HG03354 (cell line): ENCODE measurements around the gene RARS1.

Source experiments
- ATAC-seq: cut with Tn5 transposase; IDR thresholded peaks from one replicate; pipeline ENCODE4 v1.9.1; 2021; ENCODE audit warnings: mild to moderate bottlenecking; ENCODE audit not compliant: unreplicated experiment, poor library complexity, severe bottlenecking

Gene RARS1

DNA sequence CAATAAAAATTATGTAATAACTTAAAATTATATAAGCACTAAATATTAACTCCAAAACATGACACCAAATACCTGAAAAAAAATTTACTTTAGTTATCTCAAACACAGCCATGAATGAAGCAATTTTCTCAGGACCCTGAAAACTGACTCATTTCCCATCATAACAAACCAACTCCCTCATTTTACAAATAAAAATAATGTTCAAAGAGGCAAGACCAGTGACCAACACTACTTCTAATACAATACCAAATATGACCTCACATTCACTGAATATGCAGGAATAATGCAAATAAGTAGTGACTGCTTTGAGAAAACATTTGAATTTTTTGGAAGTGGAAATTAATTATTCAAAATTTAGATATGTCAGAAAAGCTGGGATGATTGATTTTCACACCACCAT is 64.4 kb downstream of the RARS1 start:
- no peak for ATAC-seq

DNA sequence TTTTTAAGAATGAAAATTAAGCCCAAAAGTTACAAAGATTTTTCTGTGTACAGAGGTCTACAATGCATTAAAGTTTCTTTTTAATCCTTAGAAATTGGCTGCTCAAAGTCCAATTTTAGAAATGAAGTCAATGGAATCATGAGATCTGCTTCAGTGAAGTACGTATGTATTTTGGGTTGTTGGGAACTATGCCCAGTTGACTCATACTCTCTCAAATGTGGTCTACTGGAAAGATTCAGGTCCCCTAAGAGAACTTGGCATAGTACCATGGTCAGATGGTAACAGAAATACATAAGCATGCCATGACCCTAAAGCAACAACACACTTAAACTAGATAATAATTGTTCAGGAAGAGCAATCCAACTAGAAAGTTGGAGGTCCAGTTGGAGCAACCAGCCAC is 65.9 kb downstream of the RARS1 start:
- ATAC-seq: no peak

DNA sequence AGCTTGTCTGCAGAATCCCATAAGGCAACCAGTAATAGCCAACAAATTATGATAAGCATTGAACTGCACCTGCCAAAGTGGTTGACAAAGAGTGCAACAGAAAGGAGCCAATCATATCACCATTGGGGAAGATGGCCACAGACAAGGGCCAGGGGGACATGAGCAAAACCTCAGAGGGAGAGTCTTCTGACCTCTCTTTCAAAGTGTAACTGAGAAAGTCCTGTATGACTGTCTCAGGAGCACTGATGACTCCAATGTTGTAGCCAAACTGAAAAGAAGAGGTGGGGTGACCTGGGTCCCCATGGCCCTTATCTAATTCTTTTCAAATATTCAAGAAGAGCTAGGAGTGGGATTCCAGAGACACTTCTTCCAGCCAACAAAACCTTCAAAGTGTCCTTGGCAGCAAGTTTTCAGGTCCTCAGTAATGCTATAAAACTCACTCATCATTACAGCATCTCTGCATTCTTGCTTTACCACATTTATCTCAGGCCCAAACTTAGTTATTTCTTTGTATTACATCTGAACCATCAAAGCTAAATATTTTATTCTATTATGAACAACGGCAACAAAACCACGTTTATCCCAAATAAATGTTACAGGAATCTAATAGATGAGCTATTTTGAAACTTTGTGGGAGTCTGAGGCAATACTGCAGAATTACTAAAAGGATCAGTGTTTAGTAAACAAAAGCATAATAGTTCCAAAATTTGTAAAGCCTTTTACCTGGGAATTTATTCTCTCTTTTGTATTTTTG is 67.3 kb downstream of the RARS1 start:
- no peak for ATAC-seq

DNA sequence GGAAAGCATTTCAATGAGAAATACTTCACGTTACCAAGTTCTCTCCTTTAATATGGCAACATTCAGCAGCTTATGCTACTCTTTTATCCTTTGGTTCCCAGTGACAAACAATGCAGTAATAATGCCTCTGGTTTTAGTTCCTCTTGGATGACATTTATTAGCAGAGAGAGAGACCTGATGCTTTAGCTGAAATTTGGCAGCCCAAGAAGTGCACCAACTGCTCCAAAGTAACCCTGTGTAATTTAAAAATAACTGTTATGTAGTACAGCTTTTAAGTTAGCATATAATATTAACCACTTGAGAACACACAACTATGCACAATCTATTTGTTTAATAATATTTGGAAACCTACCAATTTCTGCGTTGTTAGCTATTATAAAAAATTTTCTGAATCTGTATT is 71.1 kb downstream of the RARS1 start:
- ATAC-seq: no peak

DNA sequence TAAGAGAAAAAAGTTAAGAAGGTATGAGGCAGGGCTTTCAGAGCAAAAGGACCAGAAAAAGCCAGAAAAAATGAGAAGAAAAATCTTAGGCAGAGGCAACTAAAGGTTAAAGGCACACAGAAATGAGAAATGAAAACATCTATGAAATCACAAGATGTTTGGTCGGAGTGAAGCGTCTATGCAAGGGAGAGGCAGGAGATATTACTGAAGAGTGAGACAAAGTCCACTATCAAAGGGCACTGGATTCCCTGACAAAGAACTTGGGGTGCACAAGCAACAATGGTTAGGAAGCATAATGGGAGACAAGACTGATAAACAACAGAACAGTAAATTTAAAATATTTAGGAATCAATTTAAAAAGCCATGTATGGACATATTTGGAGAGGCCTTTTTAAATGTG is 76.0 kb downstream of the RARS1 start:
- no peak for ATAC-seq

DNA sequence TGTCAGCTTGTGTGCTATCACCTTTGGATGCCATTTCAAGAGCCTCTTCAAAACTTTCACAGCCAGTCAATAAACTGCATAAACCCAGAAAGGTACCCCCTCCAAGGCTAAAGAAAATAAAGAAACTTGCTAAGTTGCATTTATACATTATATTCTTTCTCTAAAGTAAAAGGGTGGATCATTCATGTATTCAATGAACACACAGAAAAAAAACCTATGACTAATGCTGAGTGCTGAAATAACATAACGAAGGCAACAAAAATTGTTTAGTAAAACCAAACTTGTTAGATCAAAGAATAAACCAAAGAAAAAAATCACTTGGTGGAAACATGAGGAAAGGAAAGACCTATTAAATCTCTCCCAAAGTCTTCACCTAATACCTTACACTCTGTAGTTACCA is 77.7 kb downstream of the RARS1 start:
- no peak for ATAC-seq

DNA sequence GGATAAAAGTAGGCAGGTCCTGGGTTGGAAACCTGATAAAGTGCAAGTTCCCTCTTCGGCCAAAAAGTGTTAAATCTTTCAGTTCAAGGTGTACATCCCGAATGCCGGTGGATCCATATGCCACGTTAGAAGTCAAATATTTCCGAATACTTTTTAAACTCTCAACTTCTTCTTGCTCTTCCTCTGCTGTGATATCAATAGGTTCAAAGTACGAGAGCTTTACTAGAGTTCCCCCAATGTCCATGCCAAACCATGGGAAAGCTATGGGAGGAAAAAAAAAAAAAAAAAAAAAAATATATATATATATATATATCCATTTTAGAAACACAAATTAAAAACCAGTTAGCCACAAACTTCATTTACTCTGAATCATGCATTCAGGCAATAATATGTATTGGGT is 82.5 kb downstream of the RARS1 start:
- no peak for ATAC-seq
